Natural killer cell (primary cell): Measurements from ENCODE around the gene OTOF. TPM values are rescaled to one million over a fixed set of nuclear protein-coding genes. Genes with fewer than 3 reads are reported as not detected.

Source experiments
- ATAC-seq, 3 donors: fragments of 150-1000 bp in 2 of 3; fragments of 200-7000 bp in 1 of 3; cut with Tn5 transposase; 1 replicate in 1 of 3; 2 replicates in 2 of 3; pipeline ENCODE4 v1.10.0; 2021; ENCODE audit warnings: mild to moderate bottlenecking in 2 of 3, moderate library complexity in 2 of 3
- DNase-seq, 2 donors: peaks; one replicate each; pipeline versions ENCODE4 v3.0.0 to v3.0.0-alpha.2; 2013 to 2021; ENCODE audit warnings: mixed read lengths in 1 of 2
- H3K27ac ChIP-seq: one replicate; pipeline ENCODE4 v1.5.1; 2013; ENCODE audit warnings: mild to moderate bottlenecking, low read length
- H3K27me3 ChIP-seq: one replicate; pipeline ENCODE4 v1.6.1; 2013; ENCODE audit warnings: low read length; ENCODE audit not compliant: control insufficient read depth, insufficient read depth
- H3K36me3 ChIP-seq: one replicate; pipeline ENCODE4 v1.6.1; 2013; ENCODE audit warnings: low read length; ENCODE audit not compliant: control insufficient read depth, insufficient read depth
- H3K4me1 ChIP-seq: one replicate; pipeline ENCODE4 v1.6.1; 2013; ENCODE audit warnings: low read length; ENCODE audit not compliant: control insufficient read depth, insufficient read depth
- H3K4me3 ChIP-seq: one replicate; pipeline ENCODE4 v1.5.1; 2013; ENCODE audit warnings: low read length
- H3K9me3 ChIP-seq: one replicate; pipeline ENCODE4 v1.6.1; 2013; ENCODE audit warnings: low read length; ENCODE audit not compliant: control insufficient read depth, insufficient read depth
- H3K27ac Mint-ChIP-seq, 2 donors: one replicate each; pipeline ENCODE4 v1.8.0; 2022; ENCODE audit warnings: mild to moderate bottlenecking in 2 of 2, mixed read lengths in 2 of 2, moderate library complexity in 1 of 2
- H3K27me3 Mint-ChIP-seq, 2 donors: one replicate each; pipeline ENCODE4 v1.8.0; 2022; ENCODE audit warnings: low read depth in 2 of 2, mixed read lengths in 2 of 2
- H3K36me3 Mint-ChIP-seq: one replicate; pipeline ENCODE4 v1.8.0; 2022; ENCODE audit warnings: mixed read lengths
- H3K4me1 Mint-ChIP-seq, 2 donors: one replicate each; pipeline ENCODE4 v1.8.0; 2022; ENCODE audit warnings: mixed read lengths in 2 of 2
- H3K4me3 Mint-ChIP-seq: one replicate; pipeline ENCODE4 v1.8.0; 2022; ENCODE audit warnings: mild to moderate bottlenecking, moderate library complexity, mixed read lengths
- H3K9me3 Mint-ChIP-seq, 2 donors: one replicate each; pipeline ENCODE4 v1.8.0; 2022; ENCODE audit warnings: mixed read lengths in 2 of 2
- CTCF ChIP-seq: fragments of 200-600 bp; IDR thresholded peaks from one replicate; pipeline ENCODE4 v1.8.0; 2022; ENCODE audit warnings: antibody characterized with exemption
- WGBS: methylation state at CpG from one replicate; pipeline ENCODE4 v1.1.7; 2013; ENCODE audit warnings: missing lambda C conversion rate; ENCODE audit not compliant: insufficient coverage; 5-methylcytosine and 5-hydroxymethylcytosine counted together
- intact Hi-C: fragments of 100-400 bp; cut with micrococcal nuclease; formaldehyde crosslinking; loops from one replicate; pipeline ENCODE4 v1.14.2; 2022
- total RNA-seq, 4 donors: library from RNA; stranded (reverse); fragments of 120-200 nt in 1 of 4; gene quantifications; one replicate each; pipeline versions ENCODE4 v1.2.3 to v1.2.4, GENCODE V29; 2013 to 2022

OTOF gene
- total RNA-seq, 3 donors from 2014 or later (not counting 1 experiment from before 2014, with no cell fraction given) = 0.66 to 3.7 (median 1.4) TPM

GRCh38 chr2:26507088-26507487 lies 29.2 kb upstream of the OTOF start:
- peaks cover 0 to 16% of the 10 kb centered on the region in 2 donors for H3K27me3 Mint-ChIP-seq
- Histone ChIP-seq H3K4me3 (no peak overlapping the region), H3K36me3 (no peaks in the 10 kb centered on the region), H3K27ac (no peak overlapping the region), H3K4me1 (peaks cover 10% of the 10 kb centered on the region), H3K9me3 (no peaks in the 10 kb centered on the region), H3K27me3 (no peaks in the 10 kb centered on the region)
- no peak for ATAC-seq
- H3K36me3 Mint-ChIP-seq = no peaks in the 10 kb centered on the region
- no peak for TF ChIP-seq CTCF
- DNase-seq = no peak
- intact Hi-C loops = no loop called here
- peaks cover 0 to 10% of the 10 kb centered on the region in 2 donors for H3K4me1 Mint-ChIP-seq
- no peaks in the 10 kb centered on the region for H3K9me3 Mint-ChIP-seq
- no peak overlapping the region for H3K27ac Mint-ChIP-seq
- H3K4me3 Mint-ChIP-seq = no peak overlapping the region

- DNase-seq (no peak), ATAC-seq (no peak)
- Mint-ChIP-seq H3K27ac (no peak overlapping the region), H3K4me1 (peaks cover 0 to 10% of the 10 kb centered on the region in 2 donors), H3K36me3 (no peaks in the 10 kb centered on the region), H3K9me3 (no peaks in the 10 kb centered on the region), H3K27me3 (peaks cover 0 to 16% of the 10 kb centered on the region in 2 donors), H3K4me3 (no peak overlapping the region)
- no peaks in the 10 kb centered on the region for H3K36me3 ChIP-seq
- no peak for TF ChIP-seq CTCF
- 64% methylated on average over 4 of the region's 4 CpGs for WGBS
- H3K27me3 ChIP-seq = no peaks in the 10 kb centered on the region
- no peaks in the 10 kb centered on the region for H3K9me3 ChIP-seq
- H3K27ac ChIP-seq = no peak overlapping the region
- H3K4me1 ChIP-seq = peaks cover 10% of the 10 kb centered on the region
- no peak overlapping the region for H3K4me3 ChIP-seq
- intact Hi-C loops = no loop called here
These were observed 28.4 kb upstream of the OTOF start for GRCh38 chr2:26506279-26506678.

- Histone ChIP-seq H3K27ac (no peak overlapping the region), H3K9me3 (no peaks in the 10 kb centered on the region), H3K27me3 (no peaks in the 10 kb centered on the region), H3K4me1 (peaks cover 10% of the 10 kb centered on the region), H3K36me3 (no peaks in the 10 kb centered on the region), H3K4me3 (peak overlapping the region; percentile 29)
- ATAC-seq (no peak), DNase-seq (no peak)
- Mint-ChIP-seq H3K9me3 (no peaks in the 10 kb centered on the region), H3K4me1 (peaks cover 0 to 10% of the 10 kb centered on the region in 2 donors), H3K27ac (no peak overlapping the region), H3K27me3 (peaks cover 1 to 16% of the 10 kb centered on the region in 2 donors), H3K36me3 (no peaks in the 10 kb centered on the region), H3K4me3 (peak overlapping the region; percentile 47)
- no peak for TF ChIP-seq CTCF
- WGBS = 64% methylated on average over 13 of the region's 13 CpGs
- intact Hi-C loops = no loop called here
These were observed 26.1 kb upstream of the OTOF start for GRCh38 chr2:26504002-26504401.

- intact Hi-C loops = no loop called here
- Mint-ChIP-seq H3K27me3 (peaks cover 6 to 16% of the 10 kb centered on the region in 2 donors), H3K36me3 (no peaks in the 10 kb centered on the region), H3K9me3 (no peaks in the 10 kb centered on the region), H3K4me3 (peak overlapping the region; percentile 4), H3K27ac (no peak overlapping the region), H3K4me1 (peaks cover 0 to 10% of the 10 kb centered on the region in 2 donors)
- no peaks in the 10 kb centered on the region for H3K9me3 ChIP-seq
- no peak overlapping the region for H3K27ac ChIP-seq
- H3K4me1 ChIP-seq = peaks cover 10% of the 10 kb centered on the region
- ATAC-seq (peak; percentile 84 to 95 (median 89)), DNase-seq (peak; percentile 42 to 86)
- peak overlapping the region; percentile 29 for H3K4me3 ChIP-seq
- WGBS = 4% methylated on average over 41 of the region's 41 CpGs
- H3K27me3 ChIP-seq = no peaks in the 10 kb centered on the region
- peak; percentile 75 for TF ChIP-seq CTCF
- no peaks in the 10 kb centered on the region for H3K36me3 ChIP-seq
These were observed 25.4 kb upstream of the OTOF start for GRCh38 chr2:26503231-26503880.
